ENCODE measurements around the gene ARMC6.

The ARMC6 gene

GRCh38 chr19:19032420-19033175, 805 bp upstream of the ARMC6 start:
- TF ChIP-seq ZNF274 (IDR thresholded peaks at IDR 0.05; ENCODE audit: low read depth, low read length): no peak
- peak overlapping the region; percentile 93 for H3K4me3 ChIP-seq (ENCODE audit: low read length)

- TF ChIP-seq ZNF274 (IDR thresholded peaks at IDR 0.05; ENCODE audit: low read depth, low read length): no peak
- peak overlapping the region; percentile 93 for H3K4me3 ChIP-seq (ENCODE audit: low read length)
These were observed 302 bp upstream of the ARMC6 start for GRCh38 chr19:19033176-19033425.

- H3K4me3 ChIP-seq (ENCODE audit: low read length): peak overlapping the region; percentile 78
- TF ChIP-seq ZNF274 (IDR thresholded peaks at IDR 0.05; ENCODE audit: low read depth, low read length): no peak
These were observed 811 bp downstream of the ARMC6 start for GRCh38 chr19:19034204-19034624.

- TF ChIP-seq ZNF274 (IDR thresholded peaks at IDR 0.05; ENCODE audit: low read depth, low read length): no peak
- H3K4me3 ChIP-seq (ENCODE audit: low read length): no peak overlapping the region
These were observed 6.5 kb downstream of the ARMC6 start for GRCh38 chr19:19039901-19040300.

- TF ChIP-seq ZNF274 (IDR thresholded peaks at IDR 0.05; ENCODE audit: low read depth, low read length): no peak
- H3K4me3 ChIP-seq (ENCODE audit: low read length): no peak overlapping the region
These were observed 7.0 kb downstream of the ARMC6 start for GRCh38 chr19:19040417-19040816.

GRCh38 chr19:19042732-19043280, 9.4 kb downstream of the ARMC6 start:
- no peak for TF ChIP-seq ZNF274 (IDR thresholded peaks at IDR 0.05; ENCODE audit: low read depth, low read length)
- no peak overlapping the region for H3K4me3 ChIP-seq (ENCODE audit: low read length)

GRCh38 chr19:19043481-19043880, 10.1 kb downstream of the ARMC6 start:
- no peak for TF ChIP-seq ZNF274 (IDR thresholded peaks at IDR 0.05; ENCODE audit: low read depth, low read length)
- no peak overlapping the region for H3K4me3 ChIP-seq (ENCODE audit: low read length)

- TF ChIP-seq ZNF274 (IDR thresholded peaks at IDR 0.05; ENCODE audit: low read depth, low read length): no peak
- no peak overlapping the region for H3K4me3 ChIP-seq (ENCODE audit: low read length)
These were observed 10.5 kb downstream of the ARMC6 start for GRCh38 chr19:19043881-19044280.

- no peak for TF ChIP-seq ZNF274 (IDR thresholded peaks at IDR 0.05; ENCODE audit: low read depth, low read length)
These were observed 16.0 kb downstream of the ARMC6 start for GRCh38 chr19:19049406-19049805.

GRCh38 chr19:19050104-19050503, 16.7 kb downstream of the ARMC6 start:
- no peak for TF ChIP-seq ZNF274 (IDR thresholded peaks at IDR 0.05; ENCODE audit: low read depth, low read length)

More at GRCh38 chr19:19049406-19049805, 16.0 kb downstream of the ARMC6 start:
- H3K4me3 ChIP-seq (ENCODE audit: low read length): no peak overlapping the region

GRCh38 chr19:19050731-19051130, 17.3 kb downstream of the ARMC6 start:
- H3K4me3 ChIP-seq (ENCODE audit: low read length): no peak overlapping the region
- TF ChIP-seq ZNF274 (IDR thresholded peaks at IDR 0.05; ENCODE audit: low read depth, low read length): no peak

More at GRCh38 chr19:19050104-19050503, 16.7 kb downstream of the ARMC6 start:
- H3K4me3 ChIP-seq (ENCODE audit: low read length): no peak overlapping the region

- no peak overlapping the region for H3K4me3 ChIP-seq (ENCODE audit: low read length)
- TF ChIP-seq ZNF274 (IDR thresholded peaks at IDR 0.05; ENCODE audit: low read depth, low read length): no peak
These were observed 18.2 kb downstream of the ARMC6 start for GRCh38 chr19:19051478-19052213.

- no peak overlapping the region for H3K4me3 ChIP-seq (ENCODE audit: low read length)
- TF ChIP-seq ZNF274 (IDR thresholded peaks at IDR 0.05; ENCODE audit: low read depth, low read length): no peak
These were observed 19.5 kb downstream of the ARMC6 start for GRCh38 chr19:19052921-19053320.

- no peak overlapping the region for H3K4me3 ChIP-seq (ENCODE audit: low read length)
- no peak for TF ChIP-seq ZNF274 (IDR thresholded peaks at IDR 0.05; ENCODE audit: low read depth, low read length)
These were observed 20.3 kb downstream of the ARMC6 start for GRCh38 chr19:19053508-19054314.
